Esophagus mucosa (tissue), 1 donor: ENCODE results near the gene DNMT3B. TPM values are rescaled to one million over a fixed set of nuclear protein-coding genes. Genes with fewer than 3 reads are reported as not detected.

Source experiments
- ATAC-seq: fragments of 200-7000 bp; cut with Tn5 transposase; one replicate; pipeline ENCODE4 v1.9.1; 2020
- total RNA-seq: library from RNA; stranded (reverse); gene quantifications from one replicate; pipeline ENCODE4 v1.2.4, GENCODE V29; 2023
- donor health status: DM: yes; HTN: yes; CAD: no.

DNMT3B gene
- total RNA-seq, 1 donor from 2014 or later, result 0.84 TPM

DNA sequence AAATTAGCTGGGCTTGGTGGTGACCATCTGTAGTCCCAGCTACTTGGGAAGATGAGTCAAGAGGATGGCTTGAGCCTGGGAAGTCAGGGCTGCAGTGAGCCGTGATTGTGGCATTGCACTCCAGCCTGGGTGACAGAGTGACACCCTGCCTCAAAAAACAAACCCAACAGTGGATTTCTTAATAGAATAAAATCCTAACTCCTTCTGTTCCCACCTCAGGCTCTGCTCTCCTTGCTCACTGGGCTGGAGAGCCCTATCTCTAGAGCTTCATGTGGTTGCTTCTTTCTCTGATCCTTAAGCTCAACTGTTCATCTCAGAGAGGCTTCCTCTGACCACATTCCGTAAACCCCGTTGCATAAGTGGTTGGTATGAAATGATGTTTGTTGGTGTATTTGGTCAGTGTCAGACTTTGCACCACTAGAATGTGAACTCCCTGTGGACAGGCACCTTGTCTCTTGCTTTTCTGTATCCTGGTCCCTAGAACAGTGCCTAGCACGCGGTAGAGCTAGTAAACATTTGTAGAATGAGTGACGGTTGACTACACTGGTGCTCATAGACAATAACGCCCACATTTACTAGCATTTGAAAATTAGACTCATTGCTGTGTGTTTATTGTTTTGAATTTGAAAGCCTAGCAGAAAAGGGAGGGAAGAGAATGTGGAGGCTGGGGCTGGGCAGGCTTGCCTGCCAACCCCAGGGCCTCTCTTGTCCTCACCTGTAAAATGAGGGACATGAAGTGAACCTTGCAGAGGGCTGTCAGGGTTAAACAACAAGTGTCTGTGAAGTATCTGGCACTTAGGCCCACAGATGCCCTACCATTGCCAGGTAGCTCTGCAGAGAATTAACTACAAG is 61.8 kb downstream of the DNMT3B start:
- ATAC-seq, result no peak

DNA sequence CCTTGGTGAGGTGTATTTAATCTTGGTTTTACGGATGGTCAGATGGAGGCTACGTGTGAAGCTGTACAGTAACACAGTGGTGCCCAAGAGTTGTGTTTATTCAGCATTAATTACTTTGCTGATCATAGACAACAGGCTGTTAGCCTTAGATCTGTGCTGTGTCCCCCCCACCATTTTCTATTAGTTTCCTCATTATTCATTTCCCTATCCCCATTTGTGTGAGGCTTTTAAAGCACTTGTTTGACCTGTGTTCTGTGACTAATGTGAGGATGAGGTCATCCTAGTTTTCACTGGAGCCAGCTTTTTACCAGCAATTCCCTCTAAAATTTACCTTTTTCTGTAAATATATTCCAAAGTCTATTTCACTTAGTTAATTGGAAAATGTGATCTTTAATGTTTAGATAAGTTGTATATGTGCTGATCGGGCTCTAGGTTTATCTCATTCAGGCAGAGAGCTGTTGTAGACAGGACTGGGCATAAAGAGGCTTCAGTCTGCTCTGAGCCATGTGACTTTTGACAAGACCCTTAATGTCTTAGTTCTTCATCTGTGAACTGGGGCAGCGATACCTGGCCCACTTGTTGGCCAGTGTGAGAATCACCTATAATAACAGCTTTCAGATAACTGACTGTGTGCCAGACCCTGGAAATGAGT is 66.0 kb downstream of the DNMT3B start:
- no peak for ATAC-seq

DNA sequence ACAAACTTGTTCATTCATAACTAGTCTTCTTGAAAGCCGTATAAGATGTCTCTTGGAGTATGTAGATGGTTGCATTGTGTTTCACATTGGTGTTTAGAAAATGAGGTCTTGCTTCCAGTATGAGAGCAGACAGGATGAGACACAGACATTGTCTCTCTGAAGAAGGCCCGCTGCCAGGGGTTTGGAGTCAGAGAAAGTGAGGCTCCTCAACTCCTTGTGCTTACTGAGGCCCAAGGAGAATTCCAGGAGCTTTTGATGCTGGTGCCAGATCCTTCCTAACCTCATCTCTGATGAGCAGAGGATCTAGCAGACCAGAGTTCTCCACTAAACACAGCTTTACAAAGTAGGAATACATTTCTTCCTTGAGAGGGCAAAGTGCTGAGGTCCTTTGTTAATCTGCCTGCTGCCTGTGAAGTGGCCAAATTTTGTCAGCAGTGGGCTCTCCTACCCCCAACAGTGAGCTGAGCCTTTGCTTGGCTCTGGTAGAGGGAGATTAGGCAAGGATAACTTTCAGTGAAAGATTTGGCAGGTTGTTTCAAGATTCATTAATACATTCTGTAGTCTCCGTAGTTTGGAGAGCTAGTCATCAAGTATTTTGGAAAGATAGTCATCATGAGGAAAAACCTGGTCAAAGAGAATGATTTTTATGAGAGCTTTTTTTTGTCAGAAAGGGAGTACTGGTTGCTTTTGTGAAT is 67.3 kb downstream of the DNMT3B start:
- no peak for ATAC-seq

DNA sequence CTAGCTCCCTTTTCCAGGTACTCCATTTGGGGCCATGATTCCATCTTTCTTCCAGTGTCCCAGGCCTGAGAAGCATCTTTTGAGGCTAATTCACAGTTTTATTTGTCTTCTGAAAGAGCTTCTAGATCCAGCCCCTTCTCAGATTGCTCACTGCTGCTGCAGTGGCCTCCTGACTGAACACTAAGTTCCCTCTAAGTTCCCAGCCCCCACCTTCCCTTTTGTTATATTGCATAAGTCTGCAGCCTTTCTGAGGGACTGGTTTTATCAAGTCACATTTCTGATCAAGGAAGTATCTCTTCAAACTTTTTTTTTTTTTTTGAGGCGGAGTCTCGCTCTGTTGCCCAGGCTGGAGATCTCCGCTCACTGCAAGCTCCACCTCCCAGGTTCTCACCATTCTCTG is 68.3 kb downstream of the DNMT3B start:
- peak; percentile 50 for ATAC-seq

DNA sequence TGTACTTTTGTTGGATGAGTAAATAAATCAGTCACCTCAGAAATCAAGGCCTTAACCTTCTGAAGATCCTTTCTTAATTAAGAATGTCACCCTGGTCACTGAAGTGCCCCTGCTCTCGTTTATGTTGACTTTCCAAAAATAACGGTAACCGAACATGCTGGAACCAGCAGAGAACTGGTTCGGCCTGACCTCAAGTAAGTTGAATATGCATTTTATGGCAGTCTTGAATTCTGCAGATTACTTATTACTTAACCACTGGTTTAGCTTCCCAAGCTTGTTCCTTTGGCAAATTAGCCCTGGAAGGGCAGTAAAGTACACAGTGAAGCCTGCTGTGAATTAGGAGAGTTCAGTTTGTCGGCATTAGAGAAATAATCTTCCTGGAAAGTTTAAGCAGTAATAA is 69.8 kb downstream of the DNMT3B start:
- peak; percentile 49 for ATAC-seq

DNA sequence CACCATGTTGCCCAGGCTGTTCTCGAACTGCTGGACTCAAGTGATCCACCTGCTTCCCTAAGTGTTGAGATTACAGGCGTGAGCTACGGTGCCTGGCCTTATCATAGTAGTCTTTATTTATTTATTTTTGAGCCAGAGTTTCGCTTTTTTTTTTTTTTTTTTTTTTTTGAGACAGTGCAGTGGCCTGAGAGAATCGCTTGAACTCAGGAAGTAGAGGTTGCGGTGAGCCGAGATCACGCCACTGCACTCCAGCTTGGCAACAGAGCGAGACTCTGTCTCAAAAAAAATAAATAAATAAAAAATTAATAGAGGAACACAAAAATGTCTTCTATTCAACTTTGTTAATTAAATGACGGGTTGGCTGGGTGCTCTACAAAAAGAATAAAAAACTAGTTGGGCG is 70.5 kb downstream of the DNMT3B start:
- no peak for ATAC-seq

DNA sequence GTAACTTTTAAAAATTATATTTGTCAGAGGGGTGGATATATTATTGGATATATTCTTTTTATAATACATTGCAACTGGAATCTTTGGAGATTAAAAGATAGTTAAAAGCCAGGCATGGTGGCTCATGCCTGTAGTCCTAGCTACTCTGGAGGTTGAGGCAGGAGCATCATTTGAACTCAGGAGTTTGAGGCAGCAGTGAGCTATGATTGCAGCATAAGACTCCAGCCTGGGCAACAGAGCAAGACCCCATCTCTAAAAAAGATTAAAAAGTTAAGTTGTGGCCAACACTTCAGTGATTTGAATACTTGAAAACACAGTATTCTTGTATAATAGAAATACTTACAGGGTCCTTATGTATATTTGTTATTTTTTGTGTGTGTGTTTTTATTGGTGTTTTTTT is 72.8 kb downstream of the DNMT3B start:
- no peak for ATAC-seq

DNA sequence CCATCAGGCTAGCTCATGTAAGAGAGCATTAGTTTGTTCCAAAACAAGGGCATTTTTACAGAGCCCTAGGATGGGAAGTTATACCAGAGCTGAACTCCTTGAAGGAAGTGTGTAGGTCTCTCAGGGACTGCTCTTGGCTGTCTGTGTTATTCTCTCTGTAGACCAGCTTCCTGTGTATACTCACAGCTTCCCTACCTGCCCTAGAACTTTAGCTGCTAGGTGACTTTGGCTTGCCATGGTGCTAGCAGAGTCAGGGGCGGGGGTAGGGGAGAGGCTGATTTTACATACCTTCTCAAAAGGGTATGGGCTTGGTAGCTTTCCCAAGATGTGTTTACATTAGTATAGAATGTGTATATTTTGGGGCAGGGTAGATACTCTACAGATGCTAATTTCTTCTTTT is 75.0 kb downstream of the DNMT3B start:
- no peak for ATAC-seq

DNA sequence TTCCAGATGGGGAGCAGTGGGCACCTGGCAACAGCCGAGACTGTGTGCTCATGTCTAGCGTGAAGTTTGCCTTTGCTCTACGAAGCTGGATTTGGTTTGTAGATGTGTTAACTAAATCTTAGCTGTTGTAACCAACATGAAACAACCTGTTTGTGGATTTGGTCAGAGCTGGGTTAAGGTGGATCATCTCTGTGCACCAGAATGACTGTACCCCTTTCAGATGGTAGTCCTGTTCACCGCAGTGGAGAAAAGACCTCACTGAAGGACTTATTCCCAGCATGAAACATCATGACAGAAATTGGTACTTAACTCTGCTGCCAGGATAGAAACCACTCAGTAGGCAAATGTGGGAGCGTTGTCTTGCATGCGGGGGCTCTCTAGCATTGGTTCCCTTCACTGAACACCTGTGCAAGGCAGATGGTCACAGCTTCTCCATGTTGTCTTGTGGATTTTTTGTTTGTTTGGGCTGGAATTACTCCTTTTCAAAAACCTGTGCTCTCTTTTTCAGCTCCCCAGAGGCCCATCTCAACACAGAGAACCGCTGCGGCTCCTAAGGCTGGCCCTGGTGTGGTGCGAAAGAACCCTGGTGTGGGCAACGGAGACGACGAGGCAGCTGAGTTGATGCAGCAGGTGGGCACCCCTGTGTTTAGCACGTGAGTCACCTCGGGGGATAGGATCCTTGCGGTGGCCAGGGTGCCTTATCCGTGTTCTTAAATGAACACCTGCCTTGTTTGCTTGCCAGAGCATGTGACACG is 77.2 kb downstream of the DNMT3B start:
- ATAC-seq, result no peak

DNA sequence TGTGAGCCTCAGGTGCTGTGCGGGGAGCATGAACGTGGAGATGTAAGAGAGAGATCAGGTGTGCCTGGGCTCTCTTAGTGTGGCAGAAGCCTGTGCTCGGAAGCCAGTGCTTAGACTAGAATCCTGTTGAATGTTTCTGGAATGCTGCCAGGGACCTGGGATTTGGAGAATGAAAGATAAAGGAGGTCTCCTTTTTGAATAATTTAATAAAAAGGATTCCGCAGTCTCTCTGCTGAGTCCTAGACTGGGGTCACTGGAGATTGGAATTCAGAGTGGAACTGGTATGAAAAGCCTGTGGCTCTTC is 77.7 kb downstream of the DNMT3B start:
- ATAC-seq, result no peak

DNA sequence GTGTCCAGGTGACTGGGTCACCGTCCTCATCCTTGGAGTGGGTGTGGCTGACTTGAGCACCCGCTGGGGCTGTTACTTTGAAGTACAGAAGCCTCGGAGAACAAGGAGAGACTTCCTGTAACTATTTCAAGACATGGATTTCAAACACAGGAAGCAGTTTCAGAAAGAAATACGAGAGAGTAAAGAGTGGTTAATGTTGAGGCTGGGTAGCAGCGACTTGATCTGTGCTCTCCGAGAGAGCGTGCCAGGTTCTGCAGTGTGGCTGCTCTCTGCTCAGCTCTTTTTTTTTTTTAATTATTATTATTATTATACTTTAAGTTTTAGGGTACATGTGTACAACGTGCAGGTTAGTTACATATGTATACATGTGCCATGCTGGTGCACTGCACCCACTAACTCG is 79.0 kb downstream of the DNMT3B start:
- ATAC-seq, result no peak

DNA sequence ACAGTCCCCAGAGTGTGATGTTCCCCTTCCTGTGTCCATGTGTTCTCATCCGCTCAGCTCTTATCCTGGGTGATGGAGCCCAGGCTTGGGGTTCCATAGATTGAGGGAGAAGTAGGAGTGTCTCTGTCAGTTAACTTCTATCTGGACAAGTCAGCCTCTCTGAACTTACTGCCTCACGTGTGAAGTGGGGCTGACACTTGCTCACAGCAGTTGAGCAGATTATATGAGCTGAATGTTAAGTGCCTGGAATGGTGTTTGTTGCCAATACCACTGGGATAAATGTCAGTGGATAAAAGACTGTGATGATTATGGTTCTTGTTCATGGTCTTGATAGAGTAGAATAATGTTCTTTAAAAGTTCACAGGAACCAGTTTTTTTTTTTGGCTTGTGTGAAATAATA is 79.4 kb downstream of the DNMT3B start:
- no peak for ATAC-seq

DNA sequence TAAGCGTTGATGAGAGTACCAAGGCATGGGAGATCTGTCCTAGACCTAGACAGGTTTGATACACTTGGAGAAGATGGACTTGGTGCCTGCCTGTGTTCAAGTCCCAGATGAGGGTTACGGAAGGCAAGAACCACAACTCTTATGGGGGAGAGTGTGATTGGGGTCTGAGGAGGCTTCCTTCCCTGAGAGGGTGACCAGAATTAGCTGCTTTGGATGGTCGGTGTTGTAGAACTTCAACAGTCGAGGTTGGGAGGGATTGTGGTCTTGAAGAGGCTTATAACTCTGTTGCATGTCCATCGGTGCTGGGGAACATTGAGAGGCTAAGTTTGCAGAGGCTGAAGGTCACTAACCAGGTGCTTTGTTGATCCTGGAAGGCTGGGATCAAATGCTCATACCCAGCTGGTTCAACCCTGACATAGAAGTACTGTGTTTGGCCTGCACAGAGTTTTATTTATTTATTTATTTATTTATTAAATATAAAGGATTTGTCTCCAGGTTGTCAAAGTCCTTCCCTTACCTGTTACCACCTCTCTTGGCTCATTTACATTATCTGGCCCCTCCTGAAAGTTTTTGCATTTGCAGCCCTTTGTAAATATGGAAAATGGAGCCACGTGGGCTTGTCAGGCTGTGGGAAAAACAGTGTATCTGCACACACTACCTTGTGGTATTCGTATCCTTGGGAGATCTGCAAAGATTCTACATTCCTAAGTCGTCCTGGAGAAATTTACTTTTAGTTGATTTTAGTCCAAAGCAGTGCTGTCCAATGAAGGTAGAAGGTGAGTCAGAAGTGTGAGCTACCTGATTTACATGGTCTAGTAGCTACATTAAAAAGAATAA is 80.7 kb downstream of the DNMT3B start:
- no peak for ATAC-seq

DNA sequence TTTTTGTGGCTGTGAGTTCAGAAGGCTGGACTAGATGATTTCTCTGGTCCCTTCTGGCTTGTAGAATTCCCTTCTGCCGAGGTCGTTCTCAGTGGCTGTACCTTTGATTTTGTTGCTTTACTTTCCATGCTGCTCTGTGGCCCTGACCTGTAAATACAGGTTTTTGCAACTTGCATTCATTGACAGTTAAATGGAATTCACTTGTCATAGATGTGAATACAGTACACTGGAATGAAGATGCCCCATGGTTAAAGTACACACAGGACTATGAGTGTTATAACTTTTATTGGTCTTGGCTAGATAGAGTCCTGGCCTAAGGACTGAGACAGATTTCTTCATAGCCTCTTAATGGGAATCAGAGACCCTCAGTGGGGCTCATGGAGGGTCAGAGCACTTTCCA is 83.6 kb downstream of the DNMT3B start:
- no peak for ATAC-seq

DNA sequence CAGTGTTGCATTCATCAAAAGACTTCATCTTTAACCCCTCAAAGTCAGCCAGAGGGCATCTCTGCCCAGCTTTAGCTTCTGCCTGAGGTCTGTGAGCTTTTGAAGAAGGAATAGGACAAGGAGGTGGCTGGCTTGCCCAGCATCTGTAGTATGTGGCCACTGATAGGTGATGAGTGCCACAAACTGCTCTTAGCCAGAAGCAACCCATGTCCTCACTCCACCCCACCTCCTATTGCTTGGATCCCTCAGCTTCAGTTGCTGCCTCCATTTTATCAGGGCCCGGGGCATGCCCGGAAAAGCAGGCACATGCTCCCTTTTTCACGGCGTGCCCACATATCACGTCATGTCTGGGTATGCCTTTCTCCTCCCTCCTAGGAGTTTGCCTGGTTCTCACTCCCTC is 84.7 kb downstream of the DNMT3B start:
- ATAC-seq, result no peak

DNA sequence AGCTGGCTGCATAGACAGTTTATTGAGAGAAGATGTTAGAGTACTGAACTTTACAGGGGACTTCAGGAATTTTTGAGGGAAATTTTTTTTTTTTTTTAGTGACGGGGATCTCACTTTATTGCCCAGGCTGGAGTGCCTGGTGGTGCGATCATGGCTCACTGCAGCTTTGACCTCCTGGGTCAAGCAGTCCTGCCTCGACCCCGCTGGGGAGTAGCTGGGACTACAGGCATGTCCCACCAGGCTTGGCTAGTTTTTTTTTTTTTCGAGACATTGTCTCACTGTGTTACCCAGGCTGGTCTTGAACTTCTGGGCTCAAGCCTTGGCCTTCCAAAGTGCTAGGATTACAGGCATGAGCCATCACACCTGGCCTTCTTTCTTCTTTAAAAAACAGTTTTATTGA is 85.8 kb downstream of the DNMT3B start:
- no peak for ATAC-seq

DNA sequence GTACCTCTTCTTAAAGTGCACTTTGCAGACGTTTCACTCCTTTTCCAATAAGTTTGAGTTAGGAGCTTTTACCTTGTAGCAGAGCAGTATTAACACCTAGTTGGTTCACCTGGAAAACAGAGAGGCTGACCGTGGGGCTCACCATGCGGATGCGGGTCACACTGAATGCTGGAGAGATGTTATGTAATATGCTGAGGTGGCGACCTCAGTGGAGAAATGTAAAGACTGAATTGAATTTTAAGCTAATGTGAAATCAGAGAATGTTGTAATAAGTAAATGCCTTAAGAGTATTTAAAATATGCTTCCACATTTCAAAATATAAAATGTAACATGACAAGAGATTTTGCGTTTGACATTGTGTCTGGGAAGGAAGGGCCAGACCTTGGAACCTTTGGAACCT is 86.7 kb downstream of the DNMT3B start:
- no peak for ATAC-seq

DNA sequence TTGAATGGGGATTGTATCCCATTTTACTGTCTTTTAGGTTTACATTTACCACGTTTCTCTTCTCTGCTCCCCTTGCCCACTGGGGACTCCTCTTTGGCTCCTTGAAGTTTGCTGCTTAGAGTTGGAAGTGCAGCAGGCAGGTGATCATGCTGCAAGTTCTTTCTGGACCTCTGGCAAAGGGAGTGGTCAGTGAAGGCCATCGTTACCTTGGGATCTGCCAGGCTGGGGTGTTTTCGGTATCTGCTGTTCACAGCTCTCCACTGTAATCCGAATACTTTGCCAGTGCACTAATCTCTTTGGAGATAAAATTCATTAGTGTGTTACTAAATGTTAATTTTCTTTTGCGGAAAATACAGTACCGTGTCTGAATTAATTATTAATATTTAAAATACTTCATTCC is 87.4 kb downstream of the DNMT3B start:
- ATAC-seq, result no peak

DNA sequence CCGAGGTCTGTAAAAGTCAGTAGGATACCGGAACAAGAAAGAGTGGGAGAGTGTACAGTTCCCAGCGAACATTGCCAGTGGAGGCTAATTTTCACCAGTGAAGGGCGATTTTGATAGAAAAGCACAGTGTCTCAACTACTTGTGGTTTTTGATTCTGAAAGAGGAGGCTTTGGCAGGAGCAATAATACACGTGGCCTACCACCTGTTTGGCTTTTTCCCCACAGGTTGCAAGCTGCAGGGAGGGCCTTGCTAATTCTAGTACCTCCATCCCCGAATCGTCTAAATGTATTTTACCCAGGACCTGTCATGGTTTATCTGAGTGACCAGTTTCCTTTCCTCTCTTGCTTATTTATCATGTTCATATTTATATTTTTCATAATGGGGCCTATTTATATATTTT is 93.2 kb downstream of the DNMT3B start:
- no peak for ATAC-seq

DNA sequence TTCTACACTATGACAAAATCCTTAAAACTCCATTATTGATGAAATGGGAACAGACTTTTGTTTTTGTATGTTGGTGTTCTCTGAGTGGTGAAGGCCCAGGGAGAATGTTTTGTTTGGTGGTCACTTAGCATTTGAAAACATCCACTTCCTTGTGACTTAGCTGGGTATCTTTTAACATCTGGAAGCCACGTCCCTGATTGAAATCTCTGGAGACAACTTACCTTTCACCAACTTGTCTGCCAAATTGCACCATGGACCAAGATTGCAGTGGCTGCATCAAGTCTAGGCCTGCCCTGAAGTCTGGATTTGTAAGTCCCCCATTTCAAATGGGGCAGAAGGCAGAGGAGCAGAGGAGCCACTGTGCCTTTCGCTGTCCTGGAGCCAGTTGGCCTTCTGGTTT is 96.0 kb downstream of the DNMT3B start:
- no peak for ATAC-seq
